Measurements from ENCODE around the gene KPNA4.
"Not testable (repeated sequence)": the region's sequence is repeated elsewhere in the genome, so short reads cannot be mapped to it uniquely, and the experiment has no call there.

Gene KPNA4

GRCh38 chr3:160569894-160570652 is 4.7 kb upstream of the KPNA4 start:
- DNase-seq: no peak

DNA sequence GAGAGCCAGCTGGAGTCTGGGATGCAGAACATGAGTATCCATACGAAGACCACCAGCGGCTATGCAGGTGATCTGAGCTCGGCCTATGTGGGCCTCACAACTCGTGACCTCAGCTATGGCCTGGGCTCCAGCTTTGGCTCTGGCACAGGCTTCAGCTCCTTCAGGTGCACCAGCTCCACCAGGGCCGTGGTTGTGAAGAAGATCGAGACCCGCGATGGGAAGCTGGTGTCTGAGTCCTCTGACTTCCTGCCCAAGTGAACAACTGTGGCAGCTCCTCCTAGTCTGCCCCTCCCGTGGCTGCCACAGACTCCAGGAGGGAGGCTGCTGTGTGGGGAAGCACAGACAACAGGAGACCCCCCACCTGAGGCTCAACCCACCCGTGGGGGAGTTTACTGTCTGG is 3.6 kb upstream of the KPNA4 start:
- DNase-seq: no peak

DNA sequence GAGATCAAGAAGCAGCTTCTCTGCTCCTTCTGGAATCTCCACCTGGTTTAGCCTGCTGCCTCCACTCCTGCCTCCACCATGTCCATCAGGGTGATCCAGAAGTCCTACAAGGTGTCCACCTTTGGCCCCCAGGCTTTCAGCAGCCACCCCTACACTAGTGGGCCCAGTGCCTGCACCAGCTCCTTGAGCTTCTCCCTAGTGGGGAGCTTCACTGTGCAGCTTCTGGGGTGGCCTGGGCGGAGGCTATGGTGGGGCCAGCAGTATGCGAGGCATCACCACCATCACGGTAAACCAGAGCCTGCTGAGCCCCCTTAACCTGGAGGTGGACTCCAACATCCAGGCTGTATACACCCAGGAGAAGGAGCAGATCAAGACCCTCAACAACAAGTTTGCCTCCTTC is 2.4 kb upstream of the KPNA4 start:
- no peak for DNase-seq

GRCh38 chr3:160566499-160566898 is 1.1 kb upstream of the KPNA4 start:
- no peak for DNase-seq

DNA sequence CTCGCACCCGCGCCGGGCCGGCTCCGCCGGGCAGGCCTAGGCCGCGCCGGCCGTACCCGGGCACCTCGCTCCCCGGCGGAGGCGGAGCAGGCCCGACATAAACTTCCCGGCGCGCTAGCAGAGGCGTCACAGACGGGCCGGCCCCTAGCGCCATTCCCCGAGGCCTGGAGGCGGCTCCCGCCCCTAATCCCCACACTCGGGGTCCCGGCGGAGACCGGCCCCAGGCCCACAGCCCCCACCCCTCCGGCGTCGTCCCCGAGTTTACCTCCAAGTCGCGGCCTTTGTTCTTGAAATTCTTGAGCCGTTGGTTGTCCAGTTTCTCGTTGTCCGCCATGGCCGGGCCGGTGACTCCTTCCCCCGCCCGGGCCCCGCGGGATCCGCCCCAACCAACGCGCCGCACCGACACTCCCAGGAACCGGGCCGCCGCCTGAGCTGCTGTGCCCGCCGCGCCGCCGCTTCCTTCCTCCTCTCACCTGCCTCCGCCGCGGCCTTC is 376 bp downstream of the KPNA4 start:
- DNase-seq: peak; percentile 57

DNA sequence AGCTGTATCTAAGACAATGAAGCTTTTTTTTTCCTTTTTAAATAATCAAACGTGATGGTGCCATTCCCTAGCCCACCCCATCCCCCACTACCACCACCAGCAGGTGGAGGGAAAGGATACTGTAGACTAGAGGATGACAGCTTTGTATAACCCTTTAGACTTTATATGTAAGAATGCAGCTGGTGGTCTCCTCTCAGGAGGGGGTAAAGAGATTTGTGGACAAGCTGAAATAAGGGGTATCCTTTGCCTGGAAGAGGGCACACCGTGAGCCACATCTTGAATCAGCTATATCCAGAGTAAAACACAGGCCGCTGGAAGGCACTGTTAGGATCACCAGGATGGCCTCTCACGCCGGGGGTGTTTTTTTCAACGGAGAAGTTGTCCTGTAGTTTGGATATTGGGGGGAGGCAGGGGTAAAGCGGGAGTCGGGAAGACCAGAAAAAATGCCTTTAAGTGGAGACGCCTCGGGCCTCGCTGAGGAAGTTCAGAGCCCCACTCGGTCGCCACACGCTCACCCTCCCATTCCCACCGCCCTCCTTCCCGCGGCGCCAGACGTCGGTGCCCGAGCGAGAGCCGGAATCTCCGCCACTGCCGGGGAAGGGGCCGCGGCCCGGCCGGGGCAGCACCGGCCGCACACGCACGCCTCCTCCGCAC is 986 bp downstream of the KPNA4 start:
- no peak for DNase-seq

- no peak for DNase-seq
Measured at GRCh38 chr3:160562952-160563351, 2.4 kb downstream of the KPNA4 start.

DNA sequence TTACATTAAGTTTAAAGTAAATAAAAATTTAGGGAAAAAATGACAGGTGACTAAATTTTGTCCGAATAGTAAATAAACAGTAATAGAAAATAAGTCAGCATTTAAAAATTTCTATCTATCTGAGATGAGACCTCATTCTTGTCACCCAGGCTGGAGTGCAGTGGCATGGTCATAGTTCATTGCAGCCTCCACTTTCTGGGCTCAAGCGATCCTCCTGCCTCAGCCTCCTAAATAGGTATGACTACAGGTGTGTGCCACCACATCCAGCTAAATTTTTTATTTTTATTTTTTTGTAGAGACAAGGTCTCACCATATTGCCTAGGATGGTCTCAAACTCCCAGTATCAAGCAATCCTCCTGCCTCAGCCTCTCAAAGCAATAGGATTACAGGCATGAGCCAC is 7.8 kb downstream of the KPNA4 start:
- DNase-seq: no peak

GRCh38 chr3:160556141-160556540 is 9.2 kb downstream of the KPNA4 start:
- no peak for DNase-seq

- DNase-seq: no peak
Measured at GRCh38 chr3:160554980-160555379, 10.4 kb downstream of the KPNA4 start.

DNA sequence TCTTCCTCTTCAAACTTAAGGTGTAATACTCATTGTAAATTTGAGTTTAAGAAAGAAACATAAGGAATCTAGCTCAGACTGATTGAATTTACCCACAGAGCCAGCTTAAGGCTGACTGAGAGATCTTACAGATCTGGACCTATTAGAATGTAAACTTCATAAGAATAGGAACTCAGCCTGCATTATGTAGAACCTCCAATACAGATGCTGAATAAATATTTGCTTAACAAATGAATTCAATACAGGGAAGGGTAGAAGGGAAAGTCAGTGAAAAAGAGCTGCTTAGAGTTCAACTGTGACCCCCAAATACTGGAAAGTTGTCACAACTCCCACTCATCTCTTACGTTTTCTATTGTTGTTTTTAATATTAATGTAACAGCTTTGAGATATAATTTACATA is 11.5 kb downstream of the KPNA4 start:
- DNase-seq: no peak

GRCh38 chr3:160546727-160547126 is 18.6 kb downstream of the KPNA4 start:
- DNase-seq: no peak

DNA sequence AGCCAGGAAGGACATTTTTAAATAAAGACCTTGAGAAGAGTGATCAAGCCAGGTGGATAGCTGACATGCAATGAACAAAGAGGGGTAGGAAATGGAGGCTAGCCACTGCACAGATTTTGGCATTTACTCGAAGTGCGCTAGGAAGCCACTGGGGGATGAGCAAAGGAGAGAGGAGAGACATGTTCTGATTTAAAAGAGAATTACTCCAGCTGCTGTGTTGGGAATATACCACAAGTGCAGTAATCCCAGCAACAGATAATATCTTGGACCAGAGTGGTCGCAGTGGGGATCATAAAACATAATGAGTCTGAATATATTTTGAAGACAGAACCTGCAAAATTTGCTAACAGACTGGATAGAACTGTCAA is 19.9 kb downstream of the KPNA4 start:
- no peak for DNase-seq

GRCh38 chr3:160544844-160545503 is 20.4 kb downstream of the KPNA4 start:
- no peak for DNase-seq

DNA sequence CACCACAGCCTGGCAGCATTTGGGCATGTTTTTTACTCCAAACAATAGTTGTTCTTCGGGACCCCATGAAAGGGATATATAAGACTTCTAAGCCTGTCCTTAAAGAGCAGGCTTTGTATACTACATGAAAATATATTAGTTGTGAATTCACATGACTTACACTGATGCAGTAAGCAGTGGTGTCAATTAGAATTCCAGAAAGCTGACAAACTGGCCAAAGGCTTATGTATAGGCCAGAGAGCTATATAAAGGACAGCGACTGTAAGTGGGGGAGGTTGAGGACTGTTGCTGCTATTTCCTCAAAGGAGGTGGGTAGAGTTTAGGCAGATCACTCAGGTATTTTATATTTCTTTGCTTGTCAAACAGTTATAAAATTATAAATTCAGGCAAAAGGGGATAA is 24.8 kb downstream of the KPNA4 start:
- no peak for DNase-seq

GRCh38 chr3:160538895-160539294 is 26.5 kb downstream of the KPNA4 start:
- DNase-seq: no peak

DNA sequence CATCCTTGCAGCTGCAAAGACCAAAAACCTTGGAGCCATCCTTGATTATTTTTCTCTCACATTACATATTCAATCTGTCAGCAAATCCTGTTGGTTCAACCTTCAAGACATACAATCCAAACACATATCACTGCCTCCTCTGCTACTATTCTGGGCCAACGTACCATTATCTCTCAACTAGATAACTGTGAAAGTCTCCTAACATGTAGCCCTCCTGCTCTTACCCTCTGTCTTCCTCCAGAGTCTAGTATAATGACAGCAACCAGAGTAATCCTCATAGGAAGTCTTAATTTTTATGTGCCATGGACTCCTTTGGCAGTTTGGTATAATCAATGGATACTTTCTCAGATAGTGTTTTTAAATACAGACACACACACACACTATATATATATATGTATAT is 27.6 kb downstream of the KPNA4 start:
- DNase-seq: no peak

GRCh38 chr3:160532371-160532770 is 33.0 kb downstream of the KPNA4 start:
- DNase-seq: no peak

- DNase-seq: no peak
Measured at GRCh38 chr3:160531311-160531710, 34.1 kb downstream of the KPNA4 start.

DNA sequence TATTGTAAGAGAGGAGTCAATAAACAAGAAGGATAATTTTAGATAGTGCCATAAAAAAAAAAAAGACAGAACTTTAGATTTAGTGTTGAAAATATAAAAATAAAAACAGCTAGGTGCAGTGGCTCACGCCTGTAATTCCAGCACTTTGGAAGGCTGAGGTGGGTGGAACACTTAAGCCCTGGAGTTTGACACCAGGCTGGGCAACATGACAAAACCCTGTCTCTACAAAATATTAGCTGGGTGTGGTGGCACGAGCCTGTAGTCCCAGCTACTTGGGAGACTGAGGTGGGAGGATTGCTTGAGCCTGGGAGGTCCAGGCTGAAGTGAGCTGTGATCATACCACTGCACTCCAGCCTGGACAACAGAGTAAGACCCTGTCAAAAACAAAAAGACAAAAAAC is 49.0 kb downstream of the KPNA4 start:
- not testable (repeated sequence) for DNase-seq

- no peak for DNase-seq
Measured at GRCh38 chr3:160501325-160501724, 64.0 kb downstream of the KPNA4 start.

DNA sequence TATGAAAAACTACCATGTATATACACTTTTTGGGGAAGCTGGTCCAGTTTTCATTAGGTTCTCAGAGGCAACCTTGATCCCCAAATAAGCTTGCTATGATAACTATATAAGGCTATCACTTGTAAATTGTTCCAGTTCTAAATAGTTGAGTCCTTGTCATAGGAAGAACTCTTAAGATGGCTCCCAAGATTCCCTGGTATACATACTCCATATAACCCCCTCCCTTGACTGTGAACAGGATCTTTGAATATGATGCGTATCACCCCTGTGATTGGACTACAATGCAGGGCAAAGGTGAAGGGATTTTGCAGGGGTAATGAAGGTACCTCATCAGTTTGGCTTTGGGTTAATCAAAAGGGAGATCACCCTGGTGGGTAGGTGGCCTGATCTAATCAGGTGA is 67.2 kb downstream of the KPNA4 start:
- no peak for DNase-seq

DNA sequence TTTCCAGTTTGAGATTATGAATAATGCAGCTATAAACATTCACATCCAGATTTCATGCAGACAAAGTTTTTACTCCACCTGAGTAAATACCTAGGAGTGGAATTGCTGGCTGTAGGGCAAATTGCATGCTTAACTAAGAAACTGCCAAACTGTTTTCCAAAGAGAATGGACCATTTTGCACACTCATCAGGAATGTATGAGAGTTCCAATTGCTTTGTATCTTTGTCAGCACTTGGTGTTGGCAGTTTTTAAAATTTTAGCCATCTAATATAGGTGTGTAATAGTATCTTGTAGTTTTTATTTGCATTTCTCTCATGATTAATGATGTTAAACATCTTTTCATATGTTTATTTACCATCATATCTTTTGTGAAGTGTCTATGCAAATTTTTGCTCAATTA is 75.2 kb downstream of the KPNA4 start:
- no peak for DNase-seq

GRCh38 chr3:160486459-160486869 is 78.9 kb downstream of the KPNA4 start:
- peak; percentile 52 for DNase-seq
